H1 (cell line): Measurements from ENCODE around the gene RAP1GAP.

ENCODE experiments used
- CTCF ChIP-seq, 3 experiments: IDR thresholded peaks; 1 replicate in 2 of 3; 2 replicates in 1 of 3; pipeline versions ENCODE4 v1.5.1 to v1.6.1; 2011; ENCODE audit warnings: low read length in 3 of 3, mild to moderate bottlenecking in 3 of 3, inconsistent platforms in 2 of 3, low read depth in 1 of 3, moderate library complexity in 1 of 3; ENCODE audit not compliant: insufficient read depth in 1 of 3; ENCODE audit errors: control extremely low read depth in 1 of 3
- ZNF274 ChIP-seq: IDR thresholded peaks from 2 replicates; pipeline ENCODE4 v1.7.0; 2012; ENCODE audit warnings: low read length, borderline replicate concordance; ENCODE audit errors: extremely low read depth

- TF ChIP-seq ZNF274 (no peak), CTCF (IDR thresholded peaks at IDR 0.05; ENCODE audit: control extremely low read depth in 1 of 3, insufficient read depth in 1 of 3, low read depth in 1 of 3, low read length in 3 of 3) (no peak)
These were observed 22.6 kb upstream of the RAP1GAP start for GRCh38 chr1:21691739-21692138.
